UCSD-AML1 (cell line): ENCODE data around the gene IGF1R.

Experiments
- DNase-seq: peaks from one replicate; lab custom pipeline; 2025; ENCODE audit not compliant: unreplicated experiment; lab: John Stamatoyannopoulos, UW

IGF1R gene

DNA sequence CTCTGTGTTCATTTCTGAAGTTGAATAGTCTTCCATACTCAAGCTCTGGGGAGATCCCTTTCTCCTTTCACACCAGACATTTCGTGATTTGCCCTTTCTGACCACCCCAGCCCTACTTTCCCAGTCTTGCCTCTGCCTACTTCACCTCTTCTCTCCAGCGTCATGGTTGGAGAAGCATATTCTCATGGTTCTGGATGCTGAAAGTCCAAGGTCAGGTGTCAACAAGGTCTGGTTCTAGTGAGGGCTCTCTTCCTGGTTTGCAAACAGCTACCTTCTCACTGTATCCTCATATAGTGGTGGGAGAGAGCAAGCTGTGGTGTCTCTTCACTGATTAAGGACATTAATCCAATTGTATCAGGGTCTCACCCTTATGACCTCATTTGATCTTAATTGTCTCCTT lies 169.4 kb downstream of the IGF1R start:
- DNase-seq: no peak

DNA sequence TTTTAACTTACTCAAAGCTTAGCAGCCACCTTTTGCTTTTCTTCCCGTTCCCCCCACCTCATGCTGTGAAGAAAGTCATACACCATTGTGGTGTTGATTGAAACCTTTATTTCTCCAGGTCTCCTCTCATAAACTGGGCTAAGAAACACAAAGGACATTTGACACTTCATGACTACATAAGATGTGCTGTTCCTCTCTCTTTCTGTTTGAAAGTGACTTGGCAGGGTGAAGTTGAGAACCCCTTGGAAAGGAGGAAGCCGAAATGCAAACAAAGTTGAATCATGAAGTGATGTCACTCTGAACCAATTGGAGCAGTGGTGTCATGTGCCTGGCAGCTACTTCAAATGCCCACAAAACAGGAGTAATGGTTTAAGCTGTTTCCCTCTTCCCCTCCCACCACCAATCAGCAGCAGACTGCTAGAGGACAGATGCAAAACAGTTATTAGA lies 174.7 kb downstream of the IGF1R start:
- DNase-seq: no peak

DNA sequence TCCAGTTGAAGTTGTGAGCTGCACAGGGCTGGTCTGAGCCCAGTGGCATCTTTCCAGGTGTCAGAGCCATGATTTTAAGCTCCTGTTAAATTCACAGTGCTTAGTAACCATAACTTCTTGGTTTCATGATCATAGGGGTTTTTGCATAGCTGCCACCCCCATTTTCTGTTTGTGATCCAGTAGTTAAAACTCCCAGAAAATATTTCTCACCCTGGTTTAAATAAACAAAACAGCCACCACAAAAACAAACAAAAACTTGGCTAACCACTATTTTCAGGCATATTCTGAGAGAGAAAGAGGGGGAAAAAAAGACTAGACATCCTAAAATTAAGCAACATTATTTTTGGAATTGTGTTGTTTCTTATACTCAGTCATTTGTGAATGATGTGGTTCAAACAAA lies 175.3 kb downstream of the IGF1R start:
- no peak for DNase-seq

DNA sequence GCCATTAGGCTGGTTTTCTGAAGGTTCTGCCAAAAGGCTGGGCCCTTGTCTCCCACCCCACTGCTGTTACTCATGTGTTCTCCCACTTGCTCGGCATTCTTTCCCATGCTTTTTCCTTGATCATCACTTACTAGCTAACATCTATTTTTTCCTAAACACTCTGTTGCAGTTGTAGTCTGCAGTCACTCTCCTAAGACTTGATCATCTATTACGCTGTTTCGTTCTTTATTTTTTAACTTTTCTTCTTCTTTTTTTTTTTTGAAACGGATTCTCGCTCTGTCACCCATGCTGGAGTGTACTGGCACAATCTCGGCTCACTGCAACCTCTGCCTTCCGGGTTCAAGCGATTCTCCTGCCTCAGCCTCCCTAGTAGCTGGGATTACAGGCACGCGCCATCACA lies 176.3 kb downstream of the IGF1R start:
- no peak for DNase-seq

DNA sequence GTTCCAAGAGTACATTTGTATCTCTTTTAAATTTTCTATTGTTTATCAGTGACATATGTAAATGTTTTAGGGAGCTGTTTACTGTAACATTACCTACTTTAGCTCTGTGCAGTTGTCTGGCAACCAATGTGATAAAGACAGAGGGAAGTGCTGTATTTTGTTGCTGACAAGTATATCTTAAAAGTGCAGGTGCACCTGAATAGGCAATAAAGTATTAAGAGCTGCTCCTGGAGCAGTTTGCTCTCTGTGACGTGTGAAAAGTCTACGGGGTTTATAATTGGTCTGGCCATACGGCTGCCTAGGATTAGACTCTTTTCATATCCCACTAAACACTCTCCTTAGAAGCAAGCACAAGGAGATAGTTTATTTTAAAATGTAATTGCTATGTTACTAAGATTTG lies 178.3 kb downstream of the IGF1R start:
- DNase-seq: no peak

DNA sequence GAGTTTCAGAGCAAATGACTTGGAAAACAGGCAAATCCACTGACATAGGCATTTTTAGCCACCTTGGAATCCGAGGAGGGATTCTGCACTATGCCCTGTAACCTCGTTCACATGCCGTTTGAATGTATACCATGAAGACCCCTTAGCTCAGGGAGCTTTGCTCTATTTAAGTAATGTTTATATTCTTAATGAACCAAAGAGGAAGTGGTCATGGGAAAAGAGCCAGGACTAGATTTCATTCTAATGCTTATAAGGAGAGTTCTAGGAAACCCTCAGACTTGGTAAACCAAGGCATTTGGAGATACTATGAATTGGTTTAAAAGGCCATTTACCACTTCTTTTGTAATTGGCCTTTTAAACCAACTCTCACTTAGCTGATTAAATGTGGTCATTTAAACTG lies 178.9 kb downstream of the IGF1R start:
- DNase-seq: no peak

DNA sequence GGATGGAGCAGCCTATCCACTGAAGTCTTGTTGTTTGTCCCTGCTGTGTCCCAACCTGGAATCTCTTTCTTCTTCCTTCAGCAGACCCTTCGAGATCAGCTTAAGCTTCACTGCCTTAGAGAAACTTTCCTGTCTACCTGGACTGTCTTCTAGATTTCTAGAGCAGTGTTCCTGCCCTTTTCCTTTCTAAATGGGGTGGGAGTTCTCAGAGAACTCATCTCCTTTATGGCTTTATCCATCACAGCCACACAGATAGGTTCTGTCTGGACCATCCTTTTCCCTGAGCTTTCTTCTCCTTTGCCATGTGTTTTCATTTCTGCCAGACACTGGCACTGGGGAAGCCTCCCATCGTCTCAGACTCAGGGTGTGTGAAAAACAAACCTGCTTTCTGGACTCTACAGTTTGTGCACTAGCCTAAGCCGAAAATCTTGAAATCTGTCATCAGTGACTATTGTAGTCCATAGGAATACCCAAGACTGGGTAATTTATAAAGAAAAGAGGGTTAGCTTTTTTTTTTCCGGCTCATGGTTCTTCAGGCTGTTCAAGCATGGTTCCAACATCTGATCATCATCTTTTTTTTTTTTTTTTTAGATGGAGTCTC lies 181.8 kb downstream of the IGF1R start:
- DNase-seq: no peak

DNA sequence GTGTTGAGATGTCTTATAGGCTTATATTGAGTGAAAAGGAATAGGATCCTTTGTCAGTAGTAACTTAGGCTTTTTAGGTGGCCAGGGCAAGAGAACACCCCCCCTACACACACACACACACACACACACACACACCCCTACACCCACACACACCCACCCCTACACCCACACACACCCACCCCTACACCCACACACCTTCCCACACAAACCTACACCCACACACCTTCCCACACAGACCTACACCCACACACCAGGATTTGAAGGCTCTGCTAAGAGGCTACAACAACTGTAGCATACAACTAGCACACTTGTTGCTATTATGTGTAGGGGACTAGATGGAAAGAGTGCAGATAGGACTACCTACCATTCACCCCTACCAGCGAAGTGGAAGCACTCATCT lies 186.6 kb downstream of the IGF1R start:
- no peak for DNase-seq

DNA sequence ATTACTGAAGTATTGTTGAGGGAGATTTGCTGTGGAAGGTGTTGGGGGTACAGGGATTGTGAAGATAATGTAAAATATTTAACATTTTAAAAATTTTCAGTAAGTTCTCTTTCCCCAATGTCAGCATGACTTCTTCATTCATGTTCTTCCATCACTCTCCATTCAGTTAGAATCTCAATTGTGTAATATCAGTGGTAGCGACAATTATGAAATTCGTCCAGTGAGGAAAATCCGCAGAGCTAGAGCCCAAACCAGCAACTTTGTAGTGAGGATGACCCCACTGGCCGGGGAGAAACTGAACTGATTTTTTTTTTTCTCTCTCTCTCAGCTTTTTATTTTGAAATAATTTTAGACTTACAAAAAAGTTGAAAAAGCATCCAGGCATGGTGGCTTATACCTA lies 187.5 kb downstream of the IGF1R start:
- no peak for DNase-seq

DNA sequence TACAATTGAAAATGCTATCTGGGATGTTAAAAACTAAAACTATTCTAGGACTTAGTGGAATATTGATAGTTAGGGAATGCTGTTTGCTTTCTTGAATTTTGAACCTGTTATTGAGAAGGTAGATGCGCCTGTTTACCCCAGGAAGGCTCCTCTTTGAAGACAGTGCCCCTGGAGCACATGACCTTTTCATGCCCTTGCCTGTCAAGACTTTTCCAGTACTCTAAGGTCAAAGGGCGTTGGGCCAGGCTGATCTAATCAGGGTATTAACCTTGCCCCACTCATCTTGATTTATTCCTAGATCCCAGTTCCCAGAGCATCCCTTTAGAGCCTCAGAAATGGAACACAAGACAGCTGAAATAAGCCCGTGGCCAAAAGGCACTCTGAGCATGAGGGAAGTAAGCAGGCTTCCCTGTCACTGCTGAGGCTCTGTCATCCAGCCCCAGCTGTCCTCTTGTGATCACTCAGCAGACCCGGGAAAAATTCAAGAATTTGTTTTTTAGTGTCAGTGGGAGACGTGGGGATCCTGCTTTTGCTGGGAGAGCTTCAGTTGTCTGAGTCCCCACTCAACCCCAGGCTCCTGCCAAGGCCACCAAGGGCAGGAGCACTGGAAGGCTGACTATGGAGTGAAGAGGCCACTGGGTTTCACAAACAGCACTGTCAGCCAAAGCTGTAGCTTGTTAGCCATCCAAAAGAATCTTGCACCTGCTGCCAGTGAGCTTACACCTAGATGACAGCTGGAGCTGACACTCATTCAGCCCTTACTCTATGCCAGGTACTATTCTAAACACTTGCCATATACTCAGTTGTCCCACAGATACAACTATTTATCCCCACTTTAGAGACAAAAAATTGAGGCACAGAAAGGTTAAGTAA lies 190.3 kb downstream of the IGF1R start:
- no peak for DNase-seq

DNA sequence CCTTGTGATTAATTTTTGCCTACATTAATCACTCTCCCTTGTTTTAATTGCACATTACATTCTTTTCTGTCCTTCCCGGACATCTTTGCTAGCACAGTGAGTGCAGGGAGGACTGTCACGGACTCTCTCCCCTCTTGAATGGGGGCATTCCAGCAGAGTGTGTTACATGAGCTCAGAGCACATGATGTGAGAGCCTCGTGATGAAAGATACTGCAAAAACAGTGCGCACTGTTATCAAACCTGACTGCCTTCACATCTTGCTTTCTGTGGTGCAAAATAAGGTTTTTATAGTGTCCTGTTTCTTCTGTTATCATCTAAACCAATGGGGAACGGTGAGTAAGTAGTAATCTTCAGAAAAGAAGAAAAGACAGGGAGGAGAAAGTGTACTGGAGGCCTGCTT lies 191.7 kb downstream of the IGF1R start:
- no peak for DNase-seq

DNA sequence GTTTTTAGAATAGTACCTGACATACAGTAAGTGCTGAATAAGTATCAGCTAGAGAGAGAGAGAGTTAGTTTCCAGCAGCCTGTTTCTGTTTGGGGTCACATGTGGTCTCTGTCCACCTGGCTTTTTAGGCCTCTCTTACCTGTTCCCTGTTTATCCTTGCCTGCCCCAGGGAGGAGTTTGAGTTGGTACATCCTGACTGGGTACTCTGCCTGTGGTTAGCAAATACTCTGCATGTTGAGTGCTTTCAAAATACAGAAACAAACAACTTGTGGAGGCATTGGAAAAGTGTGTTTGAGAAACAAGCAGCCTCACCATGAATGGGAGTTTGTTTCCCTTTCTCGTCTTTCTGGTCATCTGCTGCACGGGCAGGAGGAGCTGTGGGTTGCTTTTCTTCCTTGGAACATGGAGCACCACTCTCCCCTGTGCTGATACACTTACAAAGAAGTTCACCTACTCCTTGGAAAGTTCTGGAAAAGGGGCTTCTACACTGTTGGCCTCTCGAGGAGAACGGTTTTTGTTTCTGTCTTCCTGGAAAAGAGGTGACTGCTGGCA lies 193.2 kb downstream of the IGF1R start:
- DNase-seq: no peak

DNA sequence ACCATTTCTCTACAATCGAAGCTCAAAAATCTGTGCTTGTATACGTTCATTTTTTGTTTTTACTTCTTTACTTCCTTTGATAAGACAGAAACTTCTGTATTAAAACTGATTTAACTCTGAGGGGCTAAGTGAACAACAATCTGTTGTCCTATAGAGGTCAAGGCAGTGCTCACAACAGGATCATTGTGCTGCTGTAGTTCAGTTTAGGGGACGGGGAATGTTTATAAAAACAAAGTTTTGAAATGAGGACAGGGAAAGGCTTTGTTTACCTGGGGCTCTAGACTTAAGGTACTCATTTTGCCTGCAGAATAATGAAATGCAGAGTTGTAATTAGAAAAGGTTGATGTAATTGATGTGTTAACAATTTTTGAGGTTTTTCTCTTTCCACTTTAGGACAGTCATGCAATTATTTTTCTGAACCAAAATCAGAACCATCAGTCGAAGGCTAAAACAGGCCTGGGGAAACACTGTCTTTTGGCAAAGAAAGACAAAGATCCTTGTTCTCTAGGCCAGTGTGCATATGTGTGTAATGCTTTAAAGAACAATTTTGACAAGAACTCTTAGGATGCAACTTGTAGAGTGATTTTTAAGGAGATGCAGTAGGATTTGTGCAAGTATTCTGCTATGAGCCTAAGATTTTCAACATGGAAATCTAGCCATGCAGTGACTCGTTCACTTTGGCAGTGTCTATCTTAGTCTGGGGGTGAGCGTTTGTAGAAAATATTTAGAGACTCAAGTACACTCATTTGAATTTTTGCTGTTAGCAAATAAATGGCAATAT lies 194.0 kb downstream of the IGF1R start:
- no peak for DNase-seq

DNA sequence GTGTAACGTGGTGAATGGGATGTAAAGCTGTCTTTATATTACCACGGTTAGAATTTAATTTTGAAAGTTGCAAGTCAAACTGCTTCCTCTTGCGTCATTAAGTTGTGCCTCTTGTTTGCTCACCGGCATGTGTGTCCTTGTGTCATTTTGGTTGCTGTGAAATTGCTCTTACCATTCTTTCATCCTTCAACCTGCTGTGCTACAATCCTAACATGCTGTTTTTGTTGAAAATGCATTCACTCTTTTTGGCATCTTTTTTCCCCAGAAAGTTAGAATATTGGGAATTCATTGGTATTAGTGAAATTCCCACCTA lies 194.6 kb downstream of the IGF1R start:
- DNase-seq: no peak

DNA sequence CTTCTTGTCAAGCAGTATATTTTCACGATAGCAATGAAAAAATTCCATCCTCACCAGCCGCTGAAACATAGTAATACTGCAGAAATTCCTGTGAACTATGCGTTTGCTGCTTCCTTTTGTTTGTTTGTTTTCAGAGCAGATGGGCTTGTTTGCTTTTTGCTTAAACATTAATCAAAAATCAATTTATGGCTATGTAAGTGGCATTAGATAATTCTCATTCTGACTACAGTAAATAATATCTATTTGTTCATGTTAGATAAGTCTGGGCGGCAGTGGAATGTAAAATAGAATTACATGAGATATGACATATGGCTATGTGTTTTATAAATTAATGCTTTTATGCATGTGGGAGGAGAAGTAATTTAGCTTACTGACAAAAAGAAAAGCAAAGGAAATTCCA lies 195.5 kb downstream of the IGF1R start:
- DNase-seq: no peak

DNA sequence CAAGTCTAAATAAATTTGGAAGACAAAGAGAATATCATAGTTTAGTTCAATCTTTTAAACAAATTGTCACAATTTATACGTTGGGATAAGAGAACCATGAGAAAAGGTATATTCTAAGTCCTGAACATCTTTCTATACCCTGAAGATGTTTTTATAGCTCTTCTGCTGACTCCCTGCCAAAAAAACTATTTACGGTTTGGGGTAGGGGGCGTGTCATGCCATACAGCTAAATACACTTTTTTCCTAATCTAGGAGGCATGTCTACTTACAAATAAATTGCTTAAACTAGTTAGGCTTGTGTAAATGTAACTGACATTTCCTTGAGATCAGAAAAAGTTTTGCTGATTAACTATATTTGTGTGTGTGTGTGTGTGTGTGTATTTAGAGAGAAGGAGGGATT lies 195.9 kb downstream of the IGF1R start:
- no peak for DNase-seq

DNA sequence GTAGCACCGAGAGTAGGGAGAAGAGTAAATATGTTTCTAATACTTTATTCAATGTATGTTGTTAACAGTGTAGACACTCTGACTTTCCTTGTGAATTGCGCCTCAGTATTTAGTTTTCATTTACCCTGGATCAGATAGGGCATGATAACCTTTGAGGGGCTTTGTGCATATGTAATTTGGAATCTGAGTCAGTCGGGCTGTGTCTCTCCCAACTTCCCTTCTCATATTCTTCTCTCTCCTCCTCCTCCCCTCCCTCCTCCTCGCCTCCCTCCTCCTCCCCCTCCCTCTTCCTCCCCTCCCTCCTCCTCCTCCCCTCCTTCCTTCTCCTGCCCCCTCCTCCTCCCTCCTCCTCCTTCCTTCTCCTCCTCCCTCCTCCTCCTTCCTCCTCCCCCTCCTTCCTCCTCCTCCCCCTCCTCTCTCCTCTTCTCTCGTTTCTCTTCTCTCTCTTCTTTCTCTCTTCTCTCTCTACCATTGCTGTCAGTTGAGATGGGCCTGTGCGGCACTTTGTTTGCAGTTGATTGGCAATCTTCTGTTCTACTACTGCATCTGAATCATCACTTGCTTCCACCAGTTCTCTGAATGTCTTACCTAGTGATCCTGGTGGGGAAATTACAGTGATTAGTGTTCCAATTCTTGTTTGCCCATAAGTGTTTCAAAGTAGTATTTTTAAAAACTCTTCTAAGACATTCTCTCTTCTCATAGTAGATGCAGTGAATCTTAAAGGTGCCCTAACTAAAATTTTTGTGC lies 197.0 kb downstream of the IGF1R start:
- no peak for DNase-seq

DNA sequence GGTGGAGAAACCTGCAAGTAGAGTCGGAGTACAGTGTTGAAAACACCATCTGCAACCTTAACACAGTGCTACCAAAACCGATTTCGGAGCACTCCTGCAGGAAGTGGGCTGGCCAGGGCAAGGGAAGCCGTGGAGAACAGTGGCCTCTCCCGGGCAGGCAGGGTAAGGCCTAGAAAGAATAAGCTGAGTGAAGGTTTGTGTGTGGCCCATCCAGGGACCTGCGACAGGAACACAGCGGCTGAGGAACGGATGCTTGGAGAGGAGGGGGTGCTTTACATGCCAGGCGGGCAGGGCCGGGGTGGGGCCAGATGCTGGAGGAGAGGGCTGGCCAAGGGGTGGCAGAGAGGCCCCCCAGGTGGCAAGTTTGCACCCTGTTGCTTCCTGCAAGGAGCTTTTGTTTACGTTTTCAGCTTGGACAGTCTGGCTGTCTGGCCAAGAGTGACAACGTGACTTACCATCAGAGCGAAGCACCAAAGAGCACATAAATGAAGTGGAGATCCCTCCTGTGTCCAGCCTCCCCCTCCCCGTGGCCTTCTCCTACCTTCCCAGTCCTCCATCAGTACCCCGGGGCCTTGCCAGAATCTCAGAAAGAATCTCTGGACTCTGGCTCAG lies 202.7 kb downstream of the IGF1R start:
- DNase-seq: peak; percentile 66

DNA sequence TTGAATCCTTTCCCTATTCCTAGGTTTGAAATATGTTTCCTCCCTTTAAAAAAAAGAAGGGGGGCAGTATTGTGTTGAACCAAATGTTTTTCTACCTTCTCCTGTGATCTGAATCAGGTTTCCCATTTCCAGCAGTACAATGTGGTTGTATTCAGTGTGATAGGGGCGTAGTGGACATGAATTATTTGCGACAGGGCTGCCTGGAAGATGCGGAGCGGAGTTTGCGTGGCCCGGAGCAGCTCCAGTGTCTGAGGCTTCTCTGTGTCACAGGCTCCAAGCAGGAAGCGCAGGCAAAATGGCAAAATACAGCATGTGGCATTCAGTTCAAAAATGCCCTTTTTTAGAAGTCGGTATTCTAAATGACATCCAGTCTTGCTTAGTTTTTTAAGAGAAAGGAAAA lies 204.8 kb downstream of the IGF1R start:
- peak; percentile 82 for DNase-seq

DNA sequence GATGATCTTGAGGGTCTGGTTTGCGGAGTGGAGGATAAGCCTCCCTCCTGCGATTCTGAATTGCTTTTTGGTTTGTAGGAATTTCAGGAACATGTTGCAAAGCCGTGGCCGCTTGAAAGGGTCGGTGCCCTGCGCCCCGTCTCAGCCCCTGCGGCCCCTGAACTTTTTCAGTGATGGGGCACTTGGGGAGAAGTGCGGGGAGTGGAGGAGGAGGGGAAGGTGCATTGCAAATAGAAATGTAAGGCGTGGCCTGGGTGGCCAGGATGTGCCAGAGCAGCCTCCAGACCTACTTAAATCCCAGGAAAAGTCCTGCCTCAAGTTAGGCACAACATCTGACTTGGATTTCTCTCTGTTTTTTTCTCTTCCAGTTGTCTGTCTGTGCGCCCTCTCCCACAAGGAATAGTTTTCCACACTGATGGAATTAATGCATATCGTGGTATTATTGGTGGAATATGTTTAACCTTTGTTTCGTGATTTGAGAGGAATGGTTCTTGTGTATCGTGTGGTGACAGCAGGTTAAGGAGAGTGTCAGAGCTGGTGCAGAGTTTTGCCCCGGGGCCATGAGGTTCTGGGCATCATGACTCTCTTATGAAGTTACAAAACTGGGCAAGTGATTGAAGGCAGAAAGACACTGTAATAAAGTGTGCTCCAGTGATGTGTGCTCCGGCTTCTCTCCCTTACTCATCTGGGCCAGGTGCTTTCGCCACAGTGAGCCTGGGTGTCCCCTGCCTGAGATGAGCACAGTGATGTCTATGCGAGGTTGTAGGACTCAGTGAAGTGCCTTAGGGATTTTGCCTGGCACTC lies 205.5 kb downstream of the IGF1R start:
- DNase-seq: no peak
